Effector CD8-positive, alpha-beta T cell (primary cell): ENCODE results near the gene AQP1.
A peak's percentile ranks its signal among the peaks of the same experiment; 100 is the strongest.

ENCODE experiments used
- DNase-seq: peaks from one replicate; lab custom pipeline; 2025; lab: John Stamatoyannopoulos, UW

The AQP1 gene

DNA sequence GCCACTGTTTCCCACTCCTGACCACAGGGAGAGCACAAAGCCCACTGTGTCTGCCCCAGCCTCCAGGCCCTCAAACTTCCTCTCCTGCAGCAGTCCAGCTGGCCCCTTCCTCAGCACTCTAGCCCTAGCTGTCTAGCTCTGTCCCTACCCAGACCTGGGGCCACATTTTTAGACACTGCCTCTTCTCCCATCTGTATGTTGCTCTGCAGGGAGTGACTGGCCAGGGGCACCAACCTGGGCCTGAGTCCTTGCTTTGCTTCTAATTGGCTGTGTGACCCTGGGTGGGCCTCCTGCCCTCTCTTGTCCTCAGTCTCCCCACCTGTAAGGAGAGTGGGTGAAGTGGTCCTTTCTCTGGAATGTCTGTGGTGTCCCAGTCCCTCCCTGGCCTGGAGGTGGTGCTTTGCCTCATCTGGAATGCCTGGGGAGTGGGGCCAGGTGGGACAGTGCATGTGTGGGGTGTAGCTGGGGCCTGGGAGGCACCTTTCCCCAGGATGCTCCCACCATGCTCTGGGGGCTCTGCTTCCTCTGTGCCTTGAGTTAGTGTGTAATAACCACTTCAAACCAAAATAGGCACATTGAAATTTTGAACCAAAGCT is 25.1 kb downstream of the AQP1 start:
- no peak for DNase-seq

DNA sequence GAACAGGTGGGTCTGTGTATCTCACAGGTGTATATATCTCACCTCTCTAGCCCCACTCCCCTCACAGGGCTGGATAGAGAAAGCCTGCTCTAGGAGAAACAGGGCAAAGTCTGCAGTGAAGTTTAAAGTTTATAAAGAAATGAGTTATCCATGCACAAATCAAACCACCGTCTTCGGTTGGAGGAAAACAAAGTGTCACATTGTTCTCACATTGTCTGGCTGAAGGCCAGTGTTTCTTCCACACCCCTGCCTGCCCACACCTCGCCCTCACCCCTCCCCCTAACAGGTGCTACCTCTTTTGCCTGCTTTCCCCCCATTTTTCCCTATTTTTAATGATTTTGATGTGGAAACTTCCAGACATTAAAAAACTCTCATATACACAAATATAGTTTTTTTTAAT is 25.8 kb downstream of the AQP1 start:
- no peak for DNase-seq

DNA sequence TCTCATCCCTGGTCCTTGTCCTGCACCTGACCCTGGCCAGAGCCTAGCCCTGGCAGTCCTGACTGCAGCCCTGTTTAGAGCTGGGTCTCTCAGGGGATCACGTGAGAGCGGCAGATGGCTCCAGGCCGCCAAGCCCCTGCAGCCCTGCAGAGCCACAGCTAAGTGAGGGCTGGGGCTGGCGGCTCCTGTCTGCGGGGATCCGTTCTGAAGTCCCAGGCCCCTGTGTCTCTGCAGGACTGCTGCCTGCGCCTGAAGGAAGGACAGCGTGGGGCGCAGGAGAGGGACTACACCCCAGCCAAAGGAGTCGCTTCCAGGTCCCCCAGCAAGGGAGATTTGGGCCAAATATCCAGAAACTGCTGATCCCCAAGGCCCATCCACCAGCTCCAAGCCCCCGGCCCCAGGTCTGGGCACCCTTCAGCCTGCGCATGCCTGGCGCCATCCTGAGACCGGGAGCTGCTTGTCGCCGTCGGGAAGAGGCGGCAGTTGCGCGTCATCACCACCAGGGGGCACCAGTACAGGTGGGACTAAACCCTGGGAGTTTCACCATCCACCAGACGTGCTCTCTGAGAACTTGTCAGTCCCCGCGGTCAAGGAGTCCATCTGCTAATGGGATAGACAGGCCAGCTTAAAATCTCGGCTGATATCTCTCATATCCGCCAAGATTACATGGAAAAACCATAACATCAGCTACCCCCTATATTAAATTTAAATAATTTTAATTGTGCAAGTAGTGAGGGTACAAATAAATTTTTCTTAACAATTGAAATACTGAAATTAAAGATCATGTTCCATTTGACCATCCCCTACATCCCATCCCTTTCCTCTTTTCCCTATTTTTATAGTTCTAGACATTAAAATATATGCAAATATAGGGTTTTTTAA is 27.0 kb downstream of the AQP1 start:
- peak; percentile 31 for DNase-seq

DNA sequence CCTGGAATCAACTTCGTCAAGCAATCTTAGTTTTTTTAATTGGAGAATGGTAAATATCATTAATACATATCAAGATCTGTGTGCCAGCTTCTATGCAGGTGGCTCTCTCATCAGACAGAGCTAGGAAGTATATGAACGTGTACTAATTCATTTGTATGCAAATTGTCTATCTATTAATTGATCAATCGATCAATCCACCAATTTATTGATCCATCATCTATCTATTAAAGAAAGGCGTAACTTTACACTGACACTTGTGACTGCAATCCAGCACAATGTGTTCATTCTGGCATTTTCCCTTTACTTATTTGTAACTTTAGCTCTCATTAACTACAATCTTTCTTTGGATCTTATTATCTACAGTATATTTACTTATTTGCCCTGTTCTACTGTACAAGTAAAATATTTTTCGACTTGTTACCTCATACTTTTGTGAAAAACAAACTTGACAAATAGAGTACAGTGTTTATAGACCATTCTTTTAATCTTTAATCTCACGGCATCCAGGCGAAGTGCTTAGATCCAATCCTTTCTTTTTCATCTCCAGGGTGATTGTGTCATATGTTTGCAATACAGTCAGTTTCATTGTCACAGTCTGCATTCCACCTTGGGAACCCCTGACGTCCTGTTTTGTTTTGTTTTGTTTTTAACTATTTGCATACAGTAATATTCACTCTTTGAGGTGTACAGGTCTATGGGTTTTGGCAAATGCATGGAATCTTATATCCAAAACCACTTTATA is 30.1 kb downstream of the AQP1 start:
- no peak for DNase-seq

DNA sequence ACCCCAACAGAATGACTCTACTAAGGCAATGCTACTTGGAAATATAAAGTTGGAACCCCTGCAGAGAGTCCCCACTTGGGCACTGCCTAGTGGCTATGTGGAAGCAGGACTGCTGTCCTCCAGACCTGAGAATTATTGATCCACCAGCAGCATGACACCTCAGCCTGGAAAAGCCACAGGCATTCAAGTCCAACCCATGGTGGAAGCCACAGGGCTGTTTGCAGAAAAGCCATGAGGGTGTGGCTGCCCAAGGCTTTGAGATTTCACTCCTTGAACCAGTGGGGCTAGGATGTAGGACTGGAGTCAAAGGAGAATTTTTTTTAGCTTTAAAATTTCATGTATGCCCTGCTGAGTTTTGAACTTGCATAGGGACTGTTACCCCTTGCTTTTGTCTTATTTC is 38.5 kb downstream of the AQP1 start:
- DNase-seq: no peak

DNA sequence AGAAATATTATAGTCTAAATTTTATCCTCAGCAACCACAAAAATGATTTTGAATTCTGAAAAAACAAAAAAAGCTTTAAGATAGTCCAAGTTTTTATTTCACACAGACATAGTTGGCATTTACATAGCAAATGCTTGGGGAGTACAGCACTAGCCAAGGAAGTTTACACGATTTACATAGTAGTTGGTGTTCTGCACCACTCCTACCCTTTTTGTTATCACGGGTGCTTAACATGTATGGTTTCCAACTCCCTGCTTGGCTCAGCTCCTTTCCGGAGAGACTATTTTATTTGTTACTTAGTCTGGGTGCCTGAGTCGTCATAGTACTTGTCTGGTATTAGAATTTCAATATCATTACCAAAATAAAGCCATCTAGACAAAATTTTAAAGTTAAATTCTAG is 43.3 kb downstream of the AQP1 start:
- DNase-seq: no peak

DNA sequence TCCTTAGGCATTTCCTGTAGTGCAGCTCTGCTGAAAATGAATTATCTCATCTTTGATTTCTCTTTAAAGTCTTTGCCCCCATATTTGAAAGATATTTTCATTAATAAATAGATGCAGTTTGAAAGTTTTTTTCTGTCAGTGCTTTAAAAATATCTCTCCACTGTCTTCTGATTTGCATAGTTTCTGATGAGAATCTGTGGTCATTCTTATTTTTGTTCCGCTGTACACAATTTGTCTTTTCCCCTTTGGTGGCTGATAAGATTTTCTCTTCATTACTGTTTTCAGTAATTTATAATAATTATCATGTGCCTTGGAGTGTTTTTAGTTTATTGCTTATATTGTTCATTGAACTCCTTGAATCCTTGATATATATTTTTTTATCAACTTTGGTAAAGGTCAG is 45.1 kb downstream of the AQP1 start:
- DNase-seq: no peak

DNA sequence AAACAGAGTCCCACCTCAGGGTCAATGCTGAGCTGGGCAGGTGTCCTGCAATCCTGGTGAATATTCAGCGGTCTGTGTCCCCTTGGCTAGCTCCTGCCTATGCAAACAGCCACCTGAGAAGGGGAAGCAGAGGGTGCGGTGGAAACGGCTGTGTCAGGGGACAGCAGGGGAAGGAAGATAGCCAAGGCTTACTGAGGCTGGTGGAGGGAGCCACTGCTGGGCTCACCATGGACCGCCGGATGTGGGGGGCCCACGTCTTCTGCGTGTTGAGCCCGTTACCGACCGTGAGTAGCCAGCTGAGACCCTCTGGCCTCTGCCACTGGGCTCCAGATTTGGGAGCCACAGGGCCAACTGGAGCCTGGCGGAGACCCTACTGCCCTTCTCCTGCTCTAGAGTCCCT is 52.2 kb downstream of the AQP1 start, which contains the start of gene GHRHR:
Gene GHRHR (plus strand): TSS at position 112 of the 400 bp plus-strand sequence. CDS start 116 bp downstream, at position 228.
- no peak for DNase-seq

DNA sequence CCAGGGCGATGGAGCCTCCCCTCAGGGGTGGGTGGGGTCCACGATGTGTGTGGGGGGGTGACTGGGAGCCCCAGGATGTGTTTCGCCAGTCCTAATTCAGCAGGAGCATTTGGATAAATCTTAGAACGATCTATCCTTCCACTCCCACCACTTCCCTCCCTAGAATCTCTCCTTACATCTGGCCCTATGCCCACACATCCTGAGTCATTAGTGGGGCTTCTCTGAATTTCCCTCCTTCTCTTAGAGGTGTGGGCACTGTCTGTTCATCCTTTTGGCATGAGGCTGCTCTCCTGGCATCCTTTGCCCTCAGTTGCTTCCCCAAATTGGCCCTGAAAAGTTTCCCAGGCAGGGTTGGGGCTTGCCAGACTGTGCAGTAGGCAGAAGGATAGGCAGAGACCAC is 53.7 kb downstream of the AQP1 start:
- no peak for DNase-seq

DNA sequence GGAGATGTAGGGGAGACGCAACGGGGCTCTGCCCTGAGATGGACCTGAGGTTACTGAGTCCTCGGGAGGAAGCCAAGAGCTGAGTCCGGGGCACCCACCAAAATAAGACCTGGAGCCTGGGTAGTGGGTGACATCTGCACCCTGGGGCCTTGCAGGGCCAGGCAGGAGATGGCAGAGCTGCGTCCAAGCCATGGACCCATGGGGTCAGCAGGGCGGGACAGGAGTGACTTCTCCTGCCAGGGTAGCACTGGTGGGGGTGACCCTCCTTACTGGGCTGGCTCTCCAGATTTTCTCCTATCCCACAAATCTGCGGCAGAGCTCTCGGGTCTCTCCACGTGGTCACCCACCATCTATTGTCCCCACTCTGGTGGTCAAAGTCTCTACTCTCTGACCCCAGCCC is 54.2 kb downstream of the AQP1 start:
- no peak for DNase-seq

DNA sequence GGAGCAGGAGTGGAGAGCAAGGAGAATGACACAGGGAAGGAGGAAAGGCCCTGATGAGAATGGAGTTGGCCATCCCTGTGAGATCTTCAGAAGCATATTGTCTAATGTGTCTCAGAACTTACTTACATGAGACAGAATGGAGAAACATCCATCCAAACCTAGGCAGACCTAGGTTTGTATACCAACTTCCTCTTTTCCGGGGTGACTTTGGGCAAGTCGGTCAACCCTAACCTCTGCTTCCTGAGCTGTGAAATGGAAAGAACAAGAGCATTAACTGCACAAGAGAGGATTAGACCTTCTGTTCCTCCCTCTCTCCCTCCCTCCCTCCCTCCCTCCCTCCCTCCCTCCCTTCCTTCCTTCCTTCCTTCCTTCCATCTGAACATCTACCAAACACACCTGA is 56.6 kb downstream of the AQP1 start:
- DNase-seq: no peak

DNA sequence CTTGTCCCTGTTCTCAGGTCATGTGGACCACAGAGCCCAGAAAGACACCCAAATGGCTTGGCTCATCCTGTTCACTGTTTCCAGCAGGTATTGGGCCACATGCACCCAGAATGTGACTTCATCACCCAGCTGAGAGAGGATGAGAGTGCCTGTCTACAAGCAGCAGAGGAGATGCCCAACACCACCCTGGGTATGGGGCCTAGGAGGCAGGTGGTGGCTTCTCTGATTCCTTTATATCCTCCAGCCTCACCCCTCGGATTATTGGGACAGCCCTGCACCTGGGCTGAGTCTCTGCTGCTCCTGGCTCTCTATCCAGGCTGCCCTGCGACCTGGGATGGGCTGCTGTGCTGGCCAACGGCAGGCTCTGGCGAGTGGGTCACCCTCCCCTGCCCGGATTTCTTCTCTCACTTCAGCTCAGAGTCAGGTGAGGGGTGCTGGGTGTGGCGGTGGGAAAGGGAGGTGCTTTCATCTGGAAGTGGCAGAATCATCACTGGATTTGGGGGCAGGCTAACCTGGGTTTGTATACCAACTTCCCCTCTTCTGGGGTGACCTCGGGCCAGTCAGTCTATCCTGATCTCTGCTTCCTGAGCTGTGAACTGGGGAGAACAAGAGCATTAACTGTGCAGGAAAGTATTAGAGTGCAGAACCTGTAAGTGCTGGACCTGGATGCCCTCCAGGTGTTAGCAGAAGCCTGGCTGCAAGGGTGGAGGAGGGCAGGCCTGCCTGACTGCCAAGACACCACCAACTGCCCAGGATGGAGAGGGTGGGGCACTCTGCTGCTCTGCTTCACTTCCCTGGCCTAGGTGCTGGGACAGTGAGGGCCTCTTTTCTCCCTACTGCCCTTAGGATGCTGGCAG is 57.3 kb downstream of the AQP1 start:
- no peak for DNase-seq

DNA sequence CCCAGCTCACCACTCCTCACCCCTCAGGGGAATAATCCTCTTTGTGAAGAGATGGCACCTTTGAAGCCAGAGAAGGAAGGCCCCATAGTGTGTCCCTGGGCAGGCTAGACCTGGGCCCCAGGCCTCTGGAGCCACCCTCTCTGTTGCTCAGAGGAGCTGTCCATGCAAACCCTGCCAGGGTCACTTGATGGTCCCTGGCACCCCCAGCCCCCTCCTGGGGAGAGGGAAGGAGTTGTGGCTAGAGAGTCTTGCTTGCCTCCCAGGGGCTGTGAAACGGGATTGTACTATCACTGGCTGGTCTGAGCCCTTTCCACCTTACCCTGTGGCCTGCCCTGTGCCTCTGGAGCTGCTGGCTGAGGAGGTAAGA is 57.9 kb downstream of the AQP1 start:
- no peak for DNase-seq

DNA sequence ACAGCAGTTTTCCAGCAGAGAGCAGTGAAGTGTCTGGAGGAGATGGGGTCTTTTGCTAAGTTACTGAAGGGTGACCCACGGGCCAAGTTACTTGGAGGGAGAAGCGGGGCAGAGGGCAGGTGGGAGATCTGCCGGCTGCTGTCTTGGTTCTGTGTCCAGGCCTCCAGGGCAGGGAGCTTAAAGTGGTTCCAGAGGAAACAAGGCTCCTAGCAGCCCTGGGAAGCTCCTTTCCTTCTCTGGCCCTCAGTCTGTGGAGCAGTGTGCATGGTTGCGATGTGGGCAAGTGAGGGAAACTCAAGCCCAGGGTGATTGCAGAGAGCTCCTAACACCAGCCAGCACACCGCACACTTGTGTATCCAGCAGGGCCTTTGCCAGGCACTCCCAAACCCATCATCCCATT is 58.4 kb downstream of the AQP1 start:
- DNase-seq: no peak

DNA sequence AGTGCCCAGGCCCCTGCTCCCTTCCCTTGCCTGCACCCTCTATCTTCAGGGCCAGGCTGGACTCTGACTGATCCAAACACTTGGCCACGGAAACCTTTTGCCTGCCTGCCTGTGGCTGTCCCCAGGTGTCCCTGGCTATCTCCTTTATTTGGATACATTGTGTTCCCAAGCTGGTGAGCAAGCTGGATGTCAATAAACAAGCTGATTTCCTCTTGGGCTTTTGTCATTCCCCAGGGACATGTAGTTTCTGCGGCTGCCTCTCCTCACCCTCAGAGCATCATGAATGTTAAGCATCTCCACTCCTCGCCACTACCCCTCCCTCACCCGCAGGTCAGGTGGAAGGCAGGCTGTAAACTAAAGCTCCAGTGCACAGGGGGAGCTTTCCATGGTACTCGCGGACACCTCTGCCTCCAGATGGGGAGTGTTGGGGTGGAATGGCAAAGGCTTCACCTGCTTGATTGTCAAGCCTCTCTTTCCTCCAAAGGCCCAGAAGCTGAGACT is 59.0 kb downstream of the AQP1 start:
- DNase-seq: no peak

DNA sequence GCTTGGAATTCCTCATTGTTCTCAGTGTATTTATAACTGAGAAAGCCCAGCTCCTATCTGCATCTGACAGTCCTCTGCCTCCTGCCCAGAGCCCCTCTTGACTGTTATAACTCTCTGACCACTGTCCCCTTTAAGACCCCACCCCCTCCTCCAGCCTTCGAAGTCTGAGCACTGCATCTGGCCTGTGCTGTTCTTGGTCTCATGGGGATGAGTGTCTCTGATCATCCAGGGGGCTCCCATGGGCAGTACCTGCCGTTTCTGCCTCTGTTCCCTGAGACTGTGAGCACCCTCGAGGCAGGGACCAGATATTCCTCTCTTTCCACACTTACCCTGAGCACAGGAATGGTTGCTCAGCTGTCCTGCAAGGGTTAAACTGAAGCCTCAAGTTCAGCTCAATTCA is 59.8 kb downstream of the AQP1 start:
- DNase-seq: no peak

DNA sequence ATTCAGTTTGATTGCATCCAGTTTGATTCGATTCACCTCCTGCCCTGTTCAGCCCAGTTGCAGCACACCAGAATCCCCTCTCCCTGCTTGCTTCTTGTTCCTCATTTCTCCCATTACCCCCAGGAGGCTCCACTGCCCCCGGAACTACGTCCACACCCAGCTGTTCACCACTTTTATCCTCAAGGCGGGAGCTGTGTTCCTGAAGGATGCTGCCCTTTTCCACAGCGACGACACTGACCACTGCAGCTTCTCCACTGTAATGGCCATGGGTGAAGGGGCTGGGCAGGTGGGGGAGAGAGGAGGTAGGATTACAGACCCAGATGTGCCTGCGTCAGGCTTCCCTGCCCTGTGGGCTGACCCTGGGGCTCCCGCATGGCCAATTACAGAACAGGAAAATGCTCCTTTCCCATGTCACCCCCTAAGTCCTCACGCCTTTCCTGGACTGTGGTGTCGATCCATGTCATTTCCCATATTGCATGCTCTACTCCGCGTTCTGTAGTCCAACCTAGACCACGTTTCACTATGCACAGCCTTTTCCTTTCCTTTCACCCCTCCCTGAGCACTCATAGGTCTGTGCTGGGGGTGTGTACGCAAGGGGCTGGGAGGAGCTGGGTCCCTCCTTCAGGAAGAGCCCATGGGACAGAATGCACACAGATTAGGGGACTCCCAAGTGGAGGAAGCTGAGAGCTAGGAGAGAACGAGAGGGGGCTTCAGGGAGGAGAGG is 60.3 kb downstream of the AQP1 start:
- no peak for DNase-seq

DNA sequence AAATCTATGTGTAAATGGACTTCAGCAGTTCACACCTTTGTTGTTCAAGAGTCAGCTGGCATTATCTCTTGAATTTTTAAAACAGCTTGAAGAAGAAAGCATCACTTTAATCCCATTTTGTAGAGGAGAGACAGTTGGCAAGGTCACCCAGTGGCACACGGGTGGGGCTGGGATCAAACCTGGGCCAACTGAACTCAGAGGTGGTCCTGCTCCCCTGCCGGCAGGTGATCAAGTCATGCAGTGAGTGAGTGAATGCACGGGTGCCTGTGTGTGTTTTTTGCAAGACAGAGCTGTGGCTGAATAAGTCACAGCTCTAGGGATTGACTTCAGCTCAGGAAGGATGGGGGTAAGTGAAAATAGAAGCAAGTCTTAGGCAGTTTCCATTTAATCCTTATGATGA is 61.6 kb downstream of the AQP1 start:
- DNase-seq: no peak

DNA sequence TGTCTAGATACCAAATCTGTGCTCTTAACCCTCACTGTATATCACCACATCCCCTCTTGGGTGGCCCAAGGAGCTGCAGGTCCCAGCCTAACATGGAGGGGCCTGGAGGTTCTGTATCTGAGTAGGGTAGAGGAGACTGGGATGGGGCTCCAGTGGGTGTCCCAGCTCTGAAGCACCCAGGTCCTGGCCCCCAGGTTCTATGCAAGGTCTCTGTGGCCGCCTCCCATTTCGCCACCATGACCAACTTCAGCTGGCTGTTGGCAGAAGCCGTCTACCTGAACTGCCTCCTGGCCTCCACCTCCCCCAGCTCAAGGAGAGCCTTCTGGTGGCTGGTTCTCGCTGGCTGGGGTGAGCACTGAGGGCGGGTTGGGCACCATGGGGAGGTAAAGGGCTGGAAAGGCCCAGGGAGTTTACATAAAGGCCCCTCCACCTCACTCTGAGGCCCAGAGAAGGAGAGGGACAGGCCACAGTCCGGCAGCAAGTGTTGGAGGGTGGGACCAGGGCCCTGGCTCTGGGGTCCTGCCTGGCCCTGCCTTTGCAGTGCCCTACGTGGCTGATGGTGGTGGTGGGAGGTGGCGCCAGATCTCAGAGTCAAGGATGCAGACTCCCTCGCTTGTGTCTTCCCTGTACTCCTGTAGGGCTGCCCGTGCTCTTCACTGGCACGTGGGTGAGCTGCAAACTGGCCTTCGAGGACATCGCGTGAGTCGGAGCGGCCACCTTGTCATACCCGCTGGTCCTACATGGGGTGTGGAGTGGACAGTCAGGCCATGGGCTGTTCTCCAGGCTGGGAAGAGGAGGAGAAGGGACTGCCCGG is 62.3 kb downstream of the AQP1 start:
- no peak for DNase-seq

DNA sequence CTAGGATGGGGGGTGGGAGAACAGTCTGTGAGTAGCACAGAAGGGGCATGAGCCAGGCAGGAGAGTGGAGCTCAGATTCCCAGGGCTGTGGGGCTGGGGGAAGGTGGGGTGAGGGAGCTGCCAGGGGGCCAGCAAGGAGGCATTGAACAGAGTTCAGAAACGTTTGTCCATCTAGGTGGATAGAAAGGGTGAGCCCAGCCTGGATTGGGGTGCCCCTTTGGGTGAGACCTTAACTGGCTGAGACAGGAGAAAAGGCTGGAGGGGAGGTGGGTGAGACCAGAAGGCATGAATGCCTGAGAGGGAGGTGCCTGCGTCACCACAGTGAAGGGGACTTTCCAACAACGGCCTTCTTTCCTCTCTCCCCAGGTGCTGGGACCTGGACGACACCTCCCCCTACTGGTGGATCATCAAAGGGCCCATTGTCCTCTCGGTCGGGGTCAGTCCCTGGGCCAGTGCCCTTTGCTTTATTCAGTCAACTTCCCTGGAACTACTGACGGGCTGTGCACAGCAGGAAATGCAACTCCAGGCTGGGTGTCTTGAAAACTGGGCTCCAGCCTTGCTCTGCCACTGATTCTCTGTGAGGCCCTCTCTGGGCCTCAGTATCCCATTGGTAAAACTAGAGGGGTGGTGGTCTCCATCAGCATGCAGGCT is 63.1 kb downstream of the AQP1 start:
- DNase-seq: no peak
